Placental pericyte (primary cell): ENCODE data around the gene MISP. TPM values are rescaled to one million over a fixed set of nuclear protein-coding genes. Genes with fewer than 3 reads are reported as not detected.

ENCODE experiments used
- small RNA-seq: library from RNA; depleted of rRNA; stranded (forward); fragments of <200 nt; gene quantifications from one replicate; pipeline ENCODE3, GENCODE V24; 2012; ENCODE audit warnings: low replicate concordance
- total RNA-seq: library from RNA; depleted of rRNA; stranded (reverse); fragments of >200 nt; gene quantifications from 2 replicates; pipeline ENCODE4 v1.2.3, GENCODE V29; 2012

The MISP gene, protein sequence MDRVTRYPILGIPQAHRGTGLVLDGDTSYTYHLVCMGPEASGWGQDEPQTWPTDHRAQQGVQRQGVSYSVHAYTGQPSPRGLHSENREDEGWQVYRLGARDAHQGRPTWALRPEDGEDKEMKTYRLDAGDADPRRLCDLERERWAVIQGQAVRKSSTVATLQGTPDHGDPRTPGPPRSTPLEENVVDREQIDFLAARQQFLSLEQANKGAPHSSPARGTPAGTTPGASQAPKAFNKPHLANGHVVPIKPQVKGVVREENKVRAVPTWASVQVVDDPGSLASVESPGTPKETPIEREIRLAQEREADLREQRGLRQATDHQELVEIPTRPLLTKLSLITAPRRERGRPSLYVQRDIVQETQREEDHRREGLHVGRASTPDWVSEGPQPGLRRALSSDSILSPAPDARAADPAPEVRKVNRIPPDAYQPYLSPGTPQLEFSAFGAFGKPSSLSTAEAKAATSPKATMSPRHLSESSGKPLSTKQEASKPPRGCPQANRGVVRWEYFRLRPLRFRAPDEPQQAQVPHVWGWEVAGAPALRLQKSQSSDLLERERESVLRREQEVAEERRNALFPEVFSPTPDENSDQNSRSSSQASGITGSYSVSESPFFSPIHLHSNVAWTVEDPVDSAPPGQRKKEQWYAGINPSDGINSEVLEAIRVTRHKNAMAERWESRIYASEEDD
- total RNA-seq = 0.14 and 0.22 TPM in 2 replicates

DNA sequence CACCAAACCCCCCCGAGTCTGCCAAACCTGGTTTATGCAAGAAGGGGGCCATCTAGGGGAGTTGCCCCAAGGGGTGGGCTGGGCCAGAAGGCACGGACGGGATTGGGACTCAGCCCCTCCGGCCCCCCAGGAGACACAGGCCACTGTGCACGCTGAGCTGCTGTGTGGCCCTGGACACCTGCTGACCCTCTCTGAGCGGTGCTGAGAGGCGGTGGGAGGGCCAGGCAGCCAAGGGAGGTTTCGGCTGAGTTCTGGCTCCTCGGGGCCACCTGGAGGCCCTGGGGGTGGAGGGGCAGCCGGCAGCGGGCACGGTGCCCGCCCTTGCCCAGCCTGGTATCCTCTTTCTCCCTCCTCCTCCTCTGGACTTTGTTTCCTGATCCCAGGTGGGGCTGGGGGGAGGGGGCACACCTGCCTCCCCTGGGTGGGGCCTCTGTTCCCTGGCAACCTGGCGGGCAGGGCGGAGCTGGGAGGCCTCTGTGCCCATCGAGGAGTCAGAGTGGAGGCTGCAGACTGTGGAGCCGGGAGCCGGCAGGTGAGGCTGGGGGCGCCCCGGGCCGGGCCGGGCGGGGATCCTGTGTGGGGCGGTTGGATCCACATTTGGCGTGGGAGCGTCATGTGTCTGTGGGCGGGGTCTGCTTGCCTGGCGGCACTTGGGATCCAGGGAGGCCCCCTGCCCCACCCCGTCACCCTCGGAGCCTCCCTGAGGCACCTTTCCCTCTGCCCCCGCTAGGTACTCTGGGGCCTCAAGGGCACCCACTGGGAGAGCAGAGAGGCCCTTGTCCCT lies at the start of gene MISP:
Gene MISP (plus strand): TSS at position 473 of the 784 bp plus-strand sequence. CDS start 5,835 bp downstream, outside the sequence.

DNA sequence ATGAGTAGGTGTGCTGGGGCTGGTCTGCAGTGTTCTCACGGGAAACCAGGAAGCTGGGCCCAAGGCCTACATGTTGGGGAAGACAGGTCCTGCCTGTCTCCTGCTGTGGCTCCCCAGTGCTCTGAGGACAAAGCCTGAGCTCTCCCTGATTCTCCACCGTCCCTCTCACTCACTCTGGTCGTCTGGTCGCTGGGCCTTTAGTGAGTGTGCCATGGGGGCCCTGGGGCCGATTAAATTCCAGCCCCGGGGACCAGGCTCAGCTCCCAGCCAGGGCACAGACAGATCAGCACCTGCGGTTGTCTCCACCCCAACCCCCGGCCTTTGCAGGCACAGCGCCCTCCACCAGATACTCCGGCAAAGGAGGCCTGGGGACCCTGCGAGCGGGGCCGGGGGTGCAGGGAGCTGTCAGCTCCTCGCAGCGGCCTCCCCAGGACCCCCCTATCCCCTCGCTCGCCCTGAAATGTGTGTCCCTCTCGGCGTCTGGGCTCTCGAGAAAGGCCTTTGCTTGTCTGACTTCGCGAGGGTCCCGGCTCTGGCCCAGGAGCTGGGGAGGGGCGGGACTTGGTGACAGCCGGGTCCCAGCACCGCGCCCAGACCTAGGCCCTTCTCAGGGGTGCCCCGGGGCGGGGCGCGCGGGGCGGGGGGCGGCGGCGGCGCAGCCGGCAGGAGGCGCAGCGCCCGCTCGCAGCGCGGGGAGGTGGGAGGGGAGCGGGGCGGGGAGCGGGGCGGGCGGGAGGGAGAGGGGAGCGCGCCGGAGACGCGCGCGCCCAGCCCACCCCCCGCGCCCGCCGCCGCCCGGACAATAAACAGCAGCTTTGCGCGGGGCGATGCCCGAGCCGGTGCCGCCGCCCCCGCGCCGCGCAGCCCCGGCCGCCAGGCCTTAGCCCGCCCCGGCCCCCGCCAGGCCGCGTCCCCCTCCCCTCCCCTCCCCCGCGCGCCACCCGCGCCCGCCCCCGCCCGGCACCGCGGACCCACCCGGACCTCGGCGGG lies 42.5 kb upstream of the MISP start, which contains the start of gene PALM:
Gene PALM (plus strand): TSS at position 782 of the 990 bp plus-strand sequence. CDS start 212 bp downstream, outside the sequence.

DNA sequence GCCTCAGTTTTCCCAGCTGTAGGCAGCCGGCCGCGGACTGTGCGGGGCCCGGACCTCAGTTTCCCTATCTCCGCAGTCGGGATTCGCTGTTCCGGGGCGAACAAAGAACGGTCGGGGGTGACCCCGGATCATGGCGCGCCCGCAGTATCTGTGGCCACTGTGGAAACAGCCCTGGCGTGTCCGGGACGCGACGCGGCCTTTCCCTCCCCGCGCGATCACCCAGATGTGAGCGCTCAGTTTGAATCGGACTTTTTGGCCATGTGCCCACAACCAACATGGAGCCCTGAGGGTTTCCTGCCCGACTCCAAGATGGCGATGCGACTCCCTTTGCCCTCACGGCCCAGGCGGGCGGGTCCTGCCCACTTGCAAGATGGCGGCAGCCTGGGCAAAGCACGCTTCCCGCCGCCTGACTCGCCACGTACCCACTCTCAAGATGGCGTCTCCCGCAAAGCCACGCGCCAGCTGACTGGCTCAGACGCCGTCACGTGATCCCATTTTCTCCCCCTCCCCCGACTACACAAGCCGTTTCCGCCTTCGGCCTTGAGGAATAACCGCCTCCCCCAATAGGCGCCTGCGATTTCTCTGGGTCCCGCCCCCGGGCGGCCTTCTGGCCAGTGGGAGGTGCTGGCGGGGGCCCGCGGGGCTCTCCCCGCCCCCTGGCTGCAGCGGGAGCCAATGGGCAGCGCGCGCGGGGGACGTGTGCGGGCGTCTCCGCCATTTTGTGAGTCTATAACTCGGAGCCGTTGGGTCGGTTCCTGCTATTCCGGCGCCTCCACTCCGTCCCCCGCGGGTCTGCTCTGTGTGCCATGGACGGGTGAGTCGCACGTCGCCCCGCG lies 46.0 kb downstream of the MISP start, which contains the start of gene PTBP1:
Gene PTBP1 (plus strand): TSS at position 761 of the 836 bp plus-strand sequence. CDS start 46 bp downstream, at position 807.

Small RNA genes lying within 50 kb of the gene (small RNA-seq; reads per million reads assigned to genes)
- gene MIR3187 = not detected

Other genes starting within 250 kb of the MISP start
- gene TPGS1, start 243.6 kb upstream of the MISP start, total RNA-seq = 42.2 and 48.8 TPM in 2 replicates
- gene CDC34, start 219.4 kb upstream of the MISP start, total RNA-seq = 108 and 148 TPM in 2 replicates
- gene GZMM, start 207.1 kb upstream of the MISP start, total RNA-seq = 0.66 TPM in 1 of 2 replicates, not detected in the other
- 282 and 610 TPM in 2 replicates for gene BSG, start 178.5 kb upstream of the MISP start, total RNA-seq
- gene HCN2, start 161.2 kb upstream of the MISP start, total RNA-seq = 1.0 and 1.8 TPM in 2 replicates
- gene POLRMT, start 117.6 kb upstream of the MISP start, total RNA-seq = 20.6 and 35.2 TPM in 2 replicates
- not detected in 2 replicates for gene FGF22, start 111.2 kb upstream of the MISP start, total RNA-seq
- gene RNF126, start 87.9 kb upstream of the MISP start, total RNA-seq = 52.7 and 82.6 TPM in 2 replicates
- gene FSTL3, start 74.7 kb upstream of the MISP start, total RNA-seq = 98.0 and 117 TPM in 2 replicates
- gene PRSS57, start 55.7 kb upstream of the MISP start, total RNA-seq = not detected in 2 replicates
- 0.72 and 8.5 TPM in 2 replicates for gene PALM, start 42.2 kb upstream of the MISP start, total RNA-seq
- gene PTBP1, start 46.3 kb downstream of the MISP start, total RNA-seq = 117 and 262 TPM in 2 replicates
- gene PLPPR3, start 70.8 kb downstream of the MISP start, total RNA-seq = 0.22 TPM in 1 of 2 replicates, not detected in the other
- gene AZU1, start 76.7 kb downstream of the MISP start, total RNA-seq = not detected in 2 replicates
- not detected in 2 replicates for gene PRTN3, start 89.9 kb downstream of the MISP start, total RNA-seq
- not detected in 2 replicates for gene ELANE, start 101.2 kb downstream of the MISP start, total RNA-seq
- gene CFD, start 108.6 kb downstream of the MISP start, total RNA-seq = 2.4 and 62.4 TPM in 2 replicates
- gene MED16, start 142.1 kb downstream of the MISP start, total RNA-seq = 45.8 and 58.6 TPM in 2 replicates
- not detected in 2 replicates for gene RNU6-9, start 142.4 kb downstream of the MISP start, total RNA-seq
- 32.2 and 41.9 TPM in 2 replicates for gene R3HDM4, start 162.1 kb downstream of the MISP start, total RNA-seq
- 0.14 TPM in 1 of 2 replicates, not detected in the other for gene KISS1R, start 166.2 kb downstream of the MISP start, total RNA-seq
- gene ARID3A, start 174.9 kb downstream of the MISP start, total RNA-seq = 83.9 and 112 TPM in 2 replicates
- gene WDR18, start 233.2 kb downstream of the MISP start, total RNA-seq = 55.7 and 58.2 TPM in 2 replicates
- gene GRIN3B, start 249.3 kb downstream of the MISP start, total RNA-seq = 0.14 and 0.66 TPM in 2 replicates